IPS DF 19.7 (cell line): Measurements from ENCODE around the gene ARL2BP.
A peak's percentile ranks its signal among the peaks of the same experiment; 100 is the strongest.

Experiments used
- DNase-seq: peaks from one replicate; pipeline ENCODE4 v3.0.0-alpha.2; 2013; ENCODE audit warnings: low read depth, low spot score

The ARL2BP gene

DNA sequence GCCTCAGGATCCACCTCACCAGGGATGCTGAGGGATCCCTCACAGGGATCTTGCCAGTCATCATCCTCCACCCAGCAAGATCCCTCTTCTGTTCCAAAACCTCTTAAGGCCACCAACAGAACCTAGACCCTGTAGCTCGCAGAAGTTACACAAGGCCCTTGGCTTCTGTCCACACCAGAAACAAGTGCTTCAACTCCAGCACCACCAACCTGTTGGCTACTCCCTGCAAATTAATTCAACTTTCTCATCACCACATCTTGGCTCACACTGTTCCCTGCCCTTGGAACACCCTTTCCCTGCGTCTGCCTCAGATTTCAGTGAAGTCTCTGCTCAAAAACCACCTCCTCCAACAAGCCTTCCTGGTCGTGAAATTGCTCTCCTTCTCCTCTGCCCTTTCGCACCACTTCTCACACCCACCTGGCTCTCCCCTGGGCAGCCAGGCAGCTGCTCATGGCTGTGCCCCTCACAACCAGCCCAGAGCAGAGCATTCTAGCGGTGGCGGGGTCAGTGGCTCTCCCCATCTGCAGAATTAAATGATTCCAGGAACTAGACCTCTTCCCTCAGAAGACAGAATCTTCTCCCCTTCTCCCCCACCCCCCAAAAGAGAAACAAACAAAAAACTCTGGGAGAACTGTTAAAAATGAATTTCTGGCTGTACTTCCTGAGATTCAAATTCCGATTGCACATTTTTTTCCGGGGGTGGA lies 37.6 kb downstream of the ARL2BP start:
- no peak for DNase-seq

GRCh38 chr16:57283214-57283958 lies 38.3 kb downstream of the ARL2BP start:
- DNase-seq, result no peak

- no peak for DNase-seq
These were observed 38.8 kb downstream of the ARL2BP start for GRCh38 chr16:57283959-57284208.

- no peak for DNase-seq
These were observed 39.3 kb downstream of the ARL2BP start, which contains the start of gene PLLP for GRCh38 chr16:57284209-57284951. Gene PLLP (minus strand): TSS chr16:57284672. CDS start chr16:57284540, 132 bp downstream.

- no peak for DNase-seq
These were observed 39.9 kb downstream of the ARL2BP start for GRCh38 chr16:57284952-57285363.

- DNase-seq, result no peak
These were observed 40.3 kb downstream of the ARL2BP start for GRCh38 chr16:57285379-57285778.

DNA sequence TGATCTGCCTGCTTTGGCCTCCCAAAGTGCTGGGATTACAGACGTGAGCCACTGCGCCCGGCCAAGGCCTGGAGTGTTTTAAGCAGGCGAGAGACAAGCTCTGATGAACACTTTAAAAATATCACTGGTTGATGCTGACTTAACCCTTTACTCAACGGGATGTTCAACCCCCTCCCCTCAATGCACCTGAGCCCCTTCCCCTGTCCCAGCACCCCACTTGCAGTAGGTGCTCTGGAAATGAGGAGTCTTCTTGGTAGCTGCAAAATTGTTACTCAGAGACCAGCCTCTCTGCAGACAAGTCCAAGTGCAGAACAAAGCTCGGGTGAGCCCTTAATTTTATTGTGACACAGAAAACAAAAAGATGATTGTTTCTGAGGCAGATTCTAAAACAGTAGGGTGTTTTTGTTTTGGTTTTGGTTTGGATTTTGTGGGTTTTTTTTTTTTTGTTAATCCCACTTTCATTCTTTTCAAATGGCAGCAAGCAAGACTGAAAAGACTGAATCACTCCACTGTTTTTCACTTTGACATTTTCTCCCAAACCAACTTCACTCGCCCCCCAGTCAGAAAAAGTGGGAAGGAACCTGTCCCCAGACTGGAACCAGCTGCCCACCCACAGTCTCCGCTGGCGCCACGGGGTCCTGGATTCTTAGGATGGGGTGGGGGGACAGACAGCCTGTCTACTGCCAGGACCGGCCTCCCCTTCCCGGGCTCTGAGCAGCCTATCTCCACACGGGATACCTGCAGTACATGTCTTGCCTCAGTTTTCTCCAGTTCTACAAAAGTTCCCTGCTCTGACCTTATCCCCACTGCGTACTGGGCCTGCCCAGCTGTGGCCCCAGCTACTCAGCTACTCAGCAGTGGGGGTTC lies 44.6 kb downstream of the ARL2BP start:
- no peak for DNase-seq

DNA sequence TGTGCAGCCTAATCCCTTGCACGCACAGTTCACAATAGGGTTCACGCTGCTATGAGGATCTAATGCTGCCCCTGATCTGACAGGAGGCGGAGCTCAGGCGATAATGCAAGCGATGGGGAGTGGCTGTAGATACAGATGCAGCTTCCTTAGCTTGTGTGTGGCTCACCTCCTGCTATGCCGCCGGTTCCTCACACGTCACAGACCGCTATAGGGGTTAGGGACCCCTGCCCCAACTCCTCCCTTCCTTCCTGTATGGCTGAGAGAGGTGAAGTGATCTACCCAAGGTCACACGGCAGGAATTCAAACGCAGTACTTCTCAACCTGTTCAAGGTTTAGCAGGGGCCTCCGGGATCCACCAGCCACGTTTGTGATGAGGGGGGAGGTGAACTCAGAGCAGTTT lies 52.8 kb downstream of the ARL2BP start:
- DNase-seq, result no peak

GRCh38 chr16:57299009-57299718 lies 54.1 kb downstream of the ARL2BP start:
- no peak for DNase-seq

- DNase-seq, result peak; percentile 89
These were observed 54.8 kb downstream of the ARL2BP start for GRCh38 chr16:57299719-57300386.

- DNase-seq, result peak; percentile 87
These were observed 55.5 kb downstream of the ARL2BP start for GRCh38 chr16:57300387-57301125.

- DNase-seq, result no peak
These were observed 56.2 kb downstream of the ARL2BP start for GRCh38 chr16:57301126-57301817.
